NCI-H748 (cell line): ENCODE results near the gene FRAS1.
A peak's percentile ranks its signal among the peaks of the same experiment; 100 is the strongest.
"Not testable (repeated sequence)": the region's sequence is repeated elsewhere in the genome, so short reads cannot be mapped to it uniquely, and the experiment has no call there.

Experiments
- DNase-seq: peaks from one replicate; lab custom pipeline; 2025; ENCODE audit not compliant: unreplicated experiment; lab: John Stamatoyannopoulos, UW

FRAS1 gene, protein sequence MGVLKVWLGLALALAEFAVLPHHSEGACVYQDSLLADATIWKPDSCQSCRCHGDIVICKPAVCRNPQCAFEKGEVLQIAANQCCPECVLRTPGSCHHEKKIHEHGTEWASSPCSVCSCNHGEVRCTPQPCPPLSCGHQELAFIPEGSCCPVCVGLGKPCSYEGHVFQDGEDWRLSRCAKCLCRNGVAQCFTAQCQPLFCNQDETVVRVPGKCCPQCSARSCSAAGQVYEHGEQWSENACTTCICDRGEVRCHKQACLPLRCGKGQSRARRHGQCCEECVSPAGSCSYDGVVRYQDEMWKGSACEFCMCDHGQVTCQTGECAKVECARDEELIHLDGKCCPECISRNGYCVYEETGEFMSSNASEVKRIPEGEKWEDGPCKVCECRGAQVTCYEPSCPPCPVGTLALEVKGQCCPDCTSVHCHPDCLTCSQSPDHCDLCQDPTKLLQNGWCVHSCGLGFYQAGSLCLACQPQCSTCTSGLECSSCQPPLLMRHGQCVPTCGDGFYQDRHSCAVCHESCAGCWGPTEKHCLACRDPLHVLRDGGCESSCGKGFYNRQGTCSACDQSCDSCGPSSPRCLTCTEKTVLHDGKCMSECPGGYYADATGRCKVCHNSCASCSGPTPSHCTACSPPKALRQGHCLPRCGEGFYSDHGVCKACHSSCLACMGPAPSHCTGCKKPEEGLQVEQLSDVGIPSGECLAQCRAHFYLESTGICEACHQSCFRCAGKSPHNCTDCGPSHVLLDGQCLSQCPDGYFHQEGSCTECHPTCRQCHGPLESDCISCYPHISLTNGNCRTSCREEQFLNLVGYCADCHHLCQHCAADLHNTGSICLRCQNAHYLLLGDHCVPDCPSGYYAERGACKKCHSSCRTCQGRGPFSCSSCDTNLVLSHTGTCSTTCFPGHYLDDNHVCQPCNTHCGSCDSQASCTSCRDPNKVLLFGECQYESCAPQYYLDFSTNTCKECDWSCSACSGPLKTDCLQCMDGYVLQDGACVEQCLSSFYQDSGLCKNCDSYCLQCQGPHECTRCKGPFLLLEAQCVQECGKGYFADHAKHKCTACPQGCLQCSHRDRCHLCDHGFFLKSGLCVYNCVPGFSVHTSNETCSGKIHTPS (N-terminal part only)

DNA sequence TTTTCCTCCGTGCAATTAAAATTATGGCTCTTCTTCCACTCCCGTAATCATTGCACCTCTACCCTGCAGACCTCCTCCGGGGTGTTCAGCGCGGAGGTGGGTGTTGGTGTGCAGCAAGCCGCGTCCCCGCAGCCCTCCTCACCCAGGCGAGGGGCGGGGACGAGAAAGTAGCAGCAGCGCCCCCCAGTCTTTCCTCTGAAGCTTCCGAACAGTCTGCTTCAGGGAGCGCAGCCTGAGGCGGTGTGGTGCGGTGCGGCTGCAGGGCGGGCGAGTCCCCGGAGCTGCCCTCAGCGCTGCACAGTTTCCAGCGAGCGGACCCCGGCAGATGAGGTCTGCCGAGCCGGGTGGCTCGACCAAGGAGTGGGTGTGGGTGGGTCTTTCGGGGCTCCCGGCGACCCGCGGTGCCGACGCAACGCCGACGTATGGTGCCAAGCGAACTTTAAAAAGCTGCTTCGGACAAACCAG lies at the start of gene FRAS1:
FRAS1 (plus strand) TSS at position 189 of the 465 bp plus-strand sequence. CDS start 687 bp downstream, outside the sequence.
- peak; percentile 79 for DNase-seq

DNA sequence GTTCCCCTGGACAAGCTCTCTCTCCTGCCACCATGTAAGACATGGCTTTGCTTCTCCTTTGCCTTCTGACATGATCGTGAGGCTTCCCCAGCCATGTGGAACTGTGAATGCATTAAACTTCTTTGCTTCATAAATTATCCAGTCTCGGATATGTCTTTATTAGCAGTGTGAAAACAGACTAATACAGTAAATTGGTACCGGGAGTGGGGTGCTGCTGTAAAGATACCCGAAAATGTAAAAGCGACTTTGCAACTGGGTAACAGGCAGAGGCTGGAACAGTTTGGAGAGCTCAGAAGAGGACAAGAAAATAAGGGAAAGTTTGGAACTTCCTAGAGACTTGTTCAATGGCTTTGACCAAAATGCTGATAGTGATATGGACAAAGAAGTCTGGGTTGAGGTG lies 46.1 kb upstream of the FRAS1 start:
- DNase-seq, result not testable (repeated sequence)

DNA sequence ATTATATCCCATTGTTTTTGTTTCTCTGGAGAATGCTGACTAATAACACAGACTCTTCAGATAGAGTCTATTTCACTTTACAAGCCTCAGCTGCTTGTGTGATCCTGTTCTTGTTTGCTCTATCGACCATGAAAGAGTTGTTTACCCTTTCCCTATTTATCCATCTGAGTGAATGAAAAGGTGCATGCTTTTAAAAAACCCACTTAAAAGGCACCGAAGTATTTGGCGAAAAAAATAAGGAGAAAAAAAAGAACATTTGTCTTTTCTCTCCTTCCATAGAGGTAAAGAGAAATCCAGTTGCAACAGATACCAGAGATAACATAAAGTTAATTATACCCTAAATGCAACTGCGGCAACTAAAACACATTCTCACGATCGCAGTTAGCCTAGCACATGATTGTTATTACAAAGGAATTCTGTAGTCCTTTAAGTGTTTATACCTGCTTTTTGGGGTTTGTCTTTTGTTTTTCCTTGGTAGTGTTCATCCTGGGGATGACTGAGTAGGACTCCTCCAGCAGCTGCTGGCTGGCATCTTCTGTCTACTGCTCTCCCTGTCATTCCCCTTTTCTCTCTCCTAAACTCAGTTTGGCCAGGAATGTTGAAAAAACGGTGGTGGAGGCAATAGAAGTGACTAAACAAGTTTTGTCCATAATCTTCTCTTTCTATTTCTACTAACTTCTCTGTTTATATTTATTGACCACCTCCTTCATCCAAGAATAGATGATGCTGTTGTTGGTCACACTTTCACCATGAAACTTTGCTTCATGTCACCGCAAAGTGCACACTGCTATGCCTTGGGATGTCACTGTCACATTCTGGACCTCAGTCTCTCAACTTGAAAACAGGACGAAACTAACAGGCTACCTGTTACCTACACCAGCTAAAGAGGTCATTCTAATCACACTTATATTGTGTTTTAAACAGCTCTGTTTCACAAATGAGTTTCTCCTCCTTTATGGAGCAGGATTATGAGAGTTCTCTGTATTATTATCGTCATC lies 41.9 kb upstream of the FRAS1 start:
- DNase-seq, result peak; percentile 44

DNA sequence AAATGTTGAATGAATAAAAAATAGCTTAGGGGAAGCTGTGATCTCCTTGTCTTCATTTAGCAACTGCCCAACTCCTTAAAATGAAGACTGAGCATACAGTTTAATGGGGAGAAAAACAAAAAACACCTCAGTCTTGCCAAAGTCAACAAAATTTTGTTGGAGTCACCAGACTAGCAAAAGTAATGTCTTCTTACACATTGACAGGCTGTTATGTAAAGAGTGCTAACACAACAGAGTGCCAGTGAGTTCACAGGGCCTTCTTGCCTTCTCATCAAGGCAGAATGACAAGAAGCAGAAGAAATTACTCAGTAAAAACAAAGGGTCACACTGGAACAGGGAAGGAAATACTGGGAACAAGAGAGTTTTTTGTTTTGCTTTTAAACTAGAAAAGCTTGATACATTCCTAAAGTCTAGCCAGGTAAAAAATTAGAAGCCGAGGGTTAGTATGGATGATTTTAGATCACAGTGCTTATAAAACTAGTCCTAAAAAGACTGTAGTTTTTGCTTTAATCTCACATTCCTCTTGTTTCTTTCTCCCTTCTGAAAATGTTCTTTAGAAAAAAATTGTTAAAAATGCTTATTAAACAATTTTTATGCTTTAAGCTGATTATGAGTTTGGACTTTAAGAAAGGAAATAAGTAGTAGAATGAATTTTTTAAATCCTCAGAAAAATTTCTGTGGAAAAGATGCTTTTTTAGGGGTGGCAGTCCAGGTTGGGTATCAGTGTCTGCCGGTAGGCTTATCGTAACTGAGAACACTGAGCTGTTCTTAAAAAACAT lies 38.7 kb upstream of the FRAS1 start:
- no peak for DNase-seq

DNA sequence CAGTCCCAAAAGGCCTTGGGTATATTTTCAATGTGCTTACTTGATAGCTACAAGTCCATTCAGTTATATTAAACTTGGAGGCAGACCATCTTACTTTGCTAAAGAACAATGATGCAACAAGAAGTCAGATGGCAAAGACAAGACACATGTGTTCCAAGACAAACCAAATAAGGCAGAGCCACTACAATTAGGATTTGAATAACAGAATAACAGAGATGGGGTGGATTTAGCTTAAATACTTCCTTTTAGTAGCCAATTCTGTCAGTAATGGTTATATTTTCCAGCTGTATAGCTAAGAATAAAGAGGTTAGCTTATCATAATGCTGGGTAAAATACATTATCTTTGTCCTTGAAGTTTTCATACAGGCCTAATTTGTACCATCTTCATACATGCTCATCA lies 37.7 kb upstream of the FRAS1 start:
- no peak for DNase-seq

DNA sequence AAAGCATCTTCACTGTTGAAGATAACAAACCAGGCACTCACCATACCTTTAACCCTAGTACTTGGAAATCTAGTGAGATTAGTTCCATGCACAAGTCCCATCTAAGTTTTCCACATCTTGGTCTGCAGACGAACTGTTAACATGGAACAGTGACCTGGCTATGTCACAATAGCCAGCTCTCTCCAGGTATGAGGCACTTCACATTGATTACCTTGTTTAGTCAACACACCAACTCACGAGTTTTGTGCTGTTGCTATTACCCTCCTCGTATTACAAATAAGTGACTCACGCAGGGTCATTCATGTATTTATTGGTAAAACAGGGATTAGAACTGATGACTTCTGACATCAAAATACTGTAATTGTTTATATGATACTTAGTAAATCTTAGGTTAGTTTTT lies 36.4 kb upstream of the FRAS1 start:
- peak; percentile 79 for DNase-seq

DNA sequence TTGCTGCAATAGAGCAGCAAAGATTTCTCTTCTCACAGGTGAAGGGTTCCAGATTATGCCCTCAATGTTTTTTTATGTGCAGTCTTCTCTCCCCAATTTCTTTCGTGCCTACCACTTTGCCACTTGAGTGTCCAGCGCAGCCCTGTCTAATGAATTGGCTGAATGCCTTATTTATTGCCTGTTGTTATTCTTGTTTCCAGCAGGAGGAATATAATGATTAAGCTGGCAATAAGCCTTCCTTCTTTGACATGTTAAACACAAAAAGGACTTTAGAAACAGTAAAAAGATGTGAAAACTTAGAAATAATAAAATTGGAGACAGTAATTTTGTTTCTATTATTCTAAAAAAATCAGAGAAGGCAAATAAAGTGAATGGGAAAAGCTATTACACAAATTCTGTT lies 34.6 kb upstream of the FRAS1 start:
- DNase-seq, result peak; percentile 23

DNA sequence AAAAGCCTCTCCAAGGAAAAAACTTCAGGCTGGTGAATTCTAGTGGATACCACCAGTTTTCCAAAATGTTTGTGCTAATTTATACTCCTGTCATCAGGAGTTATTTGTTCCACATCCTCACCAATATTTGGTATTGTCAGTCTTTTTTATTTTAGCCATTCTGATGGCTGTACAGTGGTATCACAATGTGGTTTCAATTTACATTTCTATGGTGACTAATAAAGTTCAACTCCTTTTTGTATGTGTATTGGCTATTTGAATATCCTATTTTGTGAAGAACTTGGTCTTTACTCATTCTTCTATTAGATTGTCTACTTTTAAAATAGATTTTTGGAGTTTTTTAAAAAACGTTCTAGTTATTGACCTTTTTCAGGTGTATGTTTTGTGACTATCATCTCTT lies 33.0 kb upstream of the FRAS1 start:
- no peak for DNase-seq

DNA sequence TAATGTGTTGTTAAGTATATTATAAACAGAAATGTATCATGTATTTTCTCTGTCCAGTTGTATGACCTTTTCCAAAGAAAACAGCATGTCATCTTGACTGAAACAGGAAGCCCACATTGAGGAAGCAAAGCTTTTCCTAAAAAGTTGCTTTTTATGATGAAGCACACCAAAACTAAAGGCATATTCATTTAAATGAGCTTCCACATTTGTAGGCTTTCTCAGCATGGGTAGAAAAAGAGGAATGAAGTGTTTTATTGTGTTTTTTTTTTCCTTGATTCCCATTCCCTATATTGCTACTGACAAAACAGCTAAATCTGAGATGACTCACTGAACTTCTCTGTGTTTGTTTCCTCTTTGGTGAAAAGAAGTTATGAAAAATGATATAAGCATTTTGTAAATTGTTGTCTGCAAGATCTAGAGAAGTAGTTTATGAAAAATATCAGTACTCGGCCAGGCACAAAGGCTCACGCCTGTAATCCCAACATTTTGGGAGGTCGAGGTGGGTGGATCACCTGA lies 32.5 kb upstream of the FRAS1 start:
- DNase-seq, result no peak

DNA sequence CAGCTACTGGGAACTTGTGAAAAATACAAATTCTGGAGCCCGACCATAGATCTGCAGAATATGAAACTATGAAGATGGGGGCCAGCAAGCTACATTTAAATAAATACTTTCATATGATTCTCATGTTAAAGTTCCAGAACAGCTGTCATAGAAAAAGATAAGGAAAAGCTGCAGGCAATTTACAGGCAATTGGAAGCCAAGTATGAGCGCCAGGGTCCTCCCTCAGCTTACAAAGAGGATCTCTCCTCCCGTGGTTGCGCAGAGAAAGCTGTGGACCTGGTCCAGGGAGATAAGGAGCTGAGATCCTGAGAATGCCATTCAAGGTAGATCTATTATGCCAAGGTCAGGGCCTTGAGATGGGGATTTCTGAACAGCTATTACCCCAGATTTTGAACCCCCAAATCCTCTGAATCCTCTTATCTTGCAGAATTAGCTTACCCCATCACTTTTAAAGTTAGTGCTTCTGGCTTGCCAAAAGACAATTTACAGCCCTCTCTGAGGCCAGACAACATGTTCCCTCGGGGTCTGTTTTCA lies 25.6 kb upstream of the FRAS1 start:
- DNase-seq, result no peak

DNA sequence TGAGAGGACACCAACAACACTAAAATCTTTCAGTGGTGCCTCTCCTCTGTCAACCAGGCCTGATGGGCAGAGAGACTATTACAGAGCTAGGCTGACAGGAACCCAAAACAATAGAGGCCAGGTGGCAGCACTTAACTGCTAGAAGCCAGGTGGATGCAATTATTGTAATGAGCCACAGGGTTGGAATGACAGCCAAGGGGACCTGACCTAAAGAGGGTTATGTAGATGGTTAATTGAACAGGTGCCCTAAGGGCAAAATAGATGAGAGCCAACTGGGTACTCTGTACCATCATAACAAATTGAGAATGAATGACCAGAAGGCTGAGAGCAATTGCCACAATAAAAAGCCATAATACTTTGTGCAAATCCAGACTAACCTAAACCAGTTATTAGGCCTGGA lies 24.7 kb upstream of the FRAS1 start:
- peak; percentile 99 for DNase-seq

DNA sequence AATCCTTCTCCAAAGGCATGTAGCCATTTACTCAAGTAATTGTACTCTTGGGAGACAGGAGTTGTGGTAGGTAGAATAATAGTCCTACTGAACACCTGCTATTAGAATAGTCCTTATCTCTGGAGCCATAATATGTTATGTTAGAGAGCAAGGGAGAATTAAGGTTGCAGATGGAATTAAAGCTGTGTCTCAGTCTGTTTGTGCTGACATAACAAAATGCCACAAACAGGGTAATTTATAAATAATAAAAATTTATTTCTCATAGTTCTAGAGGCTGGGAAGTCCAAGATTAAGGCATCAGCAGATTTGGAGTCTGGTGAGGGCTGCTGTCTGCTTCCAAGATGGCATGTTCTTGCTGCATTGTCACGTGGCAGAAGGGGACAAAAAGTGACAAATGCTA lies 24.2 kb upstream of the FRAS1 start:
- no peak for DNase-seq

DNA sequence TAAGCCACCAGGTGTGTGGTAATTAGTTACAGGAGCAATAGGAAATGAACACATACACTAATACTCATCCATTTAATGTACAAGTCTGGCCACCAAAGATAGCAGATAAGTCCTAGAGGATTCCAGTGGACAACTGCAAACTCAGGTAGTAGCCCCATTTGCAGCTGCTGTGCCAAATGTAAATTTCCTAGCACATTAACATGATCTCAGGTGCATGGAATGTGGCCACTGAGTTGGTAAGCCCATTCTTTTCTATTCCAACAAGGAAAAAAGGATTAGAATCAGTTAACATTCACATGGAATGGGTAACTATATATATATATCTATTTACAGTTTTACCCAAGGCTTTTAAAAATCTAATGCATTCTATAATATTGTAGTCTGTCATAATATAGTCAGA lies 23.3 kb upstream of the FRAS1 start:
- DNase-seq, result no peak

DNA sequence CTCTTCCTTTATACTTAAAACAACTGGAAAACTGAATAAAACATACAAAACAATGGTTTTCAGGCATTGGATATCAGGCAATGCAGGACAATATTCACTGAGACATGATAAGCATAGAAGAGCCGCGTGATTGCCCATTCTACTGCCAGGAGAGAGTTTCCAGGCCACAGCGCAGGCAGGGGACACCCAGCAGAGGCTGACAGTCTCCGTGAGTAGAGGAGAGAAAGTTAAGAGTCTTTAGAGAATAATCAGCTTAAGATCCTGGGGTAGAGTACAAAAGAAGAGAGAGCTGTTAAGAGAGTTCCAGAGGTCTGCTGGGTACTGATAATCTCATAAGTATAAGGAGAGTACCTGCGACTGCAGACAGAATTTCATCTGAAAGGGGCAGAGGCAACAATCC lies 18.4 kb upstream of the FRAS1 start:
- DNase-seq, result no peak

DNA sequence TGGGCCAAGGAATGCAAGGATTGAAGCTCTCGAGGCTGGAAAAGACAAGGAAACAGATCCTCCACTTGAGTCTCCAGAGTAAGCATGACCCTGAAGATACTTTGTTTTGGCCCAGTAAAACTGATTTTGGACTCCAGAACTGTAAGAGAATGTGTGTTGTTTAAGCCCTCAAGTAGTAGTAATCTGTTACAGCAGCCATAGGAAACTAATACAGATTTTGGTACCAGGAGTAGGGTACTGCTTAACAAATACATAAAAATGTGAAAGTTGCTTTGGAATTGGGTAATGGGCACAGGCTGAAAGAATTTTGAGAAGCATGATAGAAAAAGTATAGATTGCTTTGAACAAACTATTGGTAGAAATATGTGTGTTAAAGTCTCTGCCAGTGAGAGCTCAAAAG lies 17.4 kb upstream of the FRAS1 start:
- DNase-seq, result no peak

DNA sequence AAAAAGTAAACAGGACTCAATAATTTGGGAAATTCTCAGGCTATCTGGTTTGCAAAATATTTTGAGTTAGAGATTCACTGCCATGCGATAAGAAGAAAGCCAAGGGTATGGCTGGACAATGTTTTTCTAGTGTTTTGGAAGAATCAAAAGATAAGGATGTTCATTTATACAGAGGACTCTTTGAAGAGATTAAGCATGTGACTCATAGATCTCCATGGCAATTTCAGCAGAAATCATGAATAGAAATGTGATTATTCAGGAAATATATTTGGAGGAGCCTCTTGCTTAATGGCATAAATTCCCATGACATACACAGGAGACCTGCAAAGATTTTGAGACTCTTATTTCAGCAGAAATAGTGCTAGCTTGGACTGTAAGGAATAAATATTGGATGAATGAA lies 16.7 kb upstream of the FRAS1 start:
- no peak for DNase-seq

DNA sequence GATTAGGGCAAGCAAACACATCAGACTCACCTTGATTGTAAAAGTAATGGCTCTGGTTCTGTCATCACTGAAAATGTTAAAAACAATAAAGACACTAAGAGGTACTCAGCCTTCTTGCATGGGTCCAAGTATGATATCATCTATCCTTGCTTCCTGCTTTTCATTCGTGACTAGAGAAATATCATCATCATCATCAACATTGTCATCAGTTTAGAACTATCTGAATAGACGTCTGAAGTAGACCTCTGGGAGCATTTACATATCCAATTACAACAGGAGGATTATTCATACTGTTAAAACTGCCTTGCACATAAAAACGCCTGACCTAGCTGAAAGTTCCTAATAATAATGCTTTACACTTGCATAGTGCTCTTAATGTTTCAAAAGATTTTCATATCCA lies 9.8 kb upstream of the FRAS1 start:
- DNase-seq, result no peak

DNA sequence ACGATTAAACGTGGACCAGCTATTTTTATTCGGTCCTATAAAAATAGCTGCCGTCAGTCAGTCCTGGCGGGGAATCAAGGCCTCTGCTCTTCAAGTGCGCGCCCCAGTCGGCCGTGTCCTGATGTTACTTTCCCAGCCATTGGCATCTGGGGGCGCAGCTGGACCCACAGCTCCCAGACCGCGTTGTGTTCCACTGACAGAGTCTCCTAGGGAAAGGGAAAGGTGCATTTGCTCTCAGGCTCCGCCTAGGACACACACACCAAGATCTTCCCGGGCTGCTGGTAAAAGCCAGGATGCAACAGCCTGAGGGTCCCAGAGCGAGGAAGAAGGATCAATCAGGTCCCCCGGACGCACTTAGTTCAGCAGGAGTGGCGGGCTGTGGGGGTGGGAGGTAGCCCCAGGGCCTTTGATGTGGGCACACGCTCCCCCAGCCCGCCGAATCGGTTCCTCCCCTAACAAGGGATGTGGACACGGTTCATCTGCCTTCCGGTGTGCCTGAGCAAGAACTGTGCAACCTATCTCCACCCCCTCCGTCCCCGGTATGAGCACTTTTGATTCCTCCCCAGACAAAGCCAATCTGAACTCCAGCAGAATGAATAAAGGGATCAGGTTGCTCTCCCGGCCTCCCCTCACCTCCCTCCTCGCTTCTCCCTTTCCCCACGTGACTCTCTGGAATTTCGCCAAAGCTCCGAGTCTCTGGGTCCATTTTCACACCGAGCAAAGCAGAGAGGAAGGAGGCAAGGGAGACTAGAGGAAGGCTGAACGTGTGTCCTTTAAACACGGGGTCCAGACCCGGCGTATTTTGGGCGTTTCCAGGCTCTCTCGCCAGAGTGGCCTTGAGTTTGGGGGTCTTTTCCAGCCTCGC lies 626 bp upstream of the FRAS1 start:
- peak; percentile 96 for DNase-seq
